GM21381 (cell line): ENCODE data around the gene EEPD1.
"Not testable (repeated sequence)": the region's sequence is repeated elsewhere in the genome, so short reads cannot be mapped to it uniquely, and the experiment has no call there.

Experiments
- ATAC-seq: cut with Tn5 transposase; IDR thresholded peaks from one replicate; pipeline ENCODE4 v1.9.1; 2021; ENCODE audit warnings: mild to moderate bottlenecking, moderate library complexity; ENCODE audit not compliant: unreplicated experiment

EEPD1 gene

GRCh38 chr7:36313607-36314006, 160.6 kb downstream of the EEPD1 start:
- no peak for ATAC-seq

- ATAC-seq, result no peak
Observed at GRCh38 chr7:36314491-36314890, 161.4 kb downstream of the EEPD1 start.

GRCh38 chr7:36315309-36315944, 162.4 kb downstream of the EEPD1 start:
- no peak for ATAC-seq

GRCh38 chr7:36316319-36316718, 163.3 kb downstream of the EEPD1 start:
- no peak for ATAC-seq

- ATAC-seq, result no peak
Observed at GRCh38 chr7:36317276-36317675, 164.2 kb downstream of the EEPD1 start.

GRCh38 chr7:36318116-36318515, 165.1 kb downstream of the EEPD1 start:
- ATAC-seq, result no peak

- not testable (repeated sequence) for ATAC-seq
Observed at GRCh38 chr7:36321284-36321683, 168.2 kb downstream of the EEPD1 start.

GRCh38 chr7:36336390-36336789, 183.3 kb downstream of the EEPD1 start:
- no peak for ATAC-seq

GRCh38 chr7:36338256-36338655, 185.2 kb downstream of the EEPD1 start:
- no peak for ATAC-seq

GRCh38 chr7:36343548-36343947, 190.5 kb downstream of the EEPD1 start:
- no peak for ATAC-seq

GRCh38 chr7:36344622-36345021, 191.6 kb downstream of the EEPD1 start:
- ATAC-seq, result no peak

GRCh38 chr7:36346260-36346831, 193.3 kb downstream of the EEPD1 start:
- no peak for ATAC-seq

GRCh38 chr7:36348256-36348655, 195.2 kb downstream of the EEPD1 start:
- no peak for ATAC-seq

GRCh38 chr7:36348771-36349170, 195.7 kb downstream of the EEPD1 start:
- no peak for ATAC-seq

GRCh38 chr7:36349626-36350025, 196.6 kb downstream of the EEPD1 start:
- no peak for ATAC-seq
